T-helper 17 cell (primary cell): Measurements from ENCODE around the gene MPZL1. TPM values are rescaled to one million over a fixed set of nuclear protein-coding genes. Genes with fewer than 3 reads are reported as not detected.

Experiments used
- ATAC-seq: fragments of 150-1000 bp; cut with Tn5 transposase; 2 replicates; pipeline ENCODE4 v1.10.0; 2021; ENCODE audit warnings: mild to moderate bottlenecking, moderate library complexity
- DNase-seq, 3 donors: peaks; one replicate each; pipeline versions ENCODE4 v3.0.0 to v3.0.0-alpha.2; 2020 to 2021
- H3K9me3 ChIP-seq: one replicate; pipeline ENCODE4 v1.7.0; 2013; ENCODE audit warnings: low read length, mild to moderate bottlenecking; ENCODE audit not compliant: control insufficient read depth, poor library complexity, severe bottlenecking
- H3K27ac Mint-ChIP-seq: one replicate; pipeline ENCODE4 v1.8.0; 2022; ENCODE audit warnings: mild to moderate bottlenecking, moderate library complexity, mixed read lengths
- H3K27me3 Mint-ChIP-seq: one replicate; pipeline ENCODE4 v1.8.0; 2022; ENCODE audit warnings: mixed read lengths
- H3K36me3 Mint-ChIP-seq: one replicate; pipeline ENCODE4 v1.8.0; 2022; ENCODE audit warnings: low read depth, mixed read lengths
- H3K4me1 Mint-ChIP-seq: one replicate; pipeline ENCODE4 v1.8.0; 2022; ENCODE audit warnings: mild to moderate bottlenecking, mixed read lengths
- H3K4me3 Mint-ChIP-seq: one replicate; pipeline ENCODE4 v1.8.0; 2022; ENCODE audit warnings: mild to moderate bottlenecking, moderate library complexity, mixed read lengths
- total RNA-seq, 4 donors: library from RNA in 2 of 4; stranded (reverse) in 2 of 4; gene quantifications; one replicate each; pipeline ENCODE4 v1.2.3 and lab custom pipeline; 2022 to 2026

The MPZL1 gene
- total RNA-seq (1 to 10 TPM; 3.0 to 4.2 TPM), total RNA-seq (lab: John Stamatoyannopoulos, UW) (3.7 to 18.2 reads per million in 2 donors)

- ATAC-seq (peak; percentile 98), DNase-seq (peak; percentile 74 to 85 (median 79))
- Mint-ChIP-seq H3K4me3 (peak within 1 kb of the TSS; percentile 97), H3K36me3 (peaks cover 2% of the 10 kb centered on the region), H3K27me3 (no peaks in the 10 kb centered on the region), H3K27ac (peak within 1 kb of the TSS; percentile 89), H3K4me1 (peaks cover 51% of the 10 kb centered on the region)
- no peaks in the 10 kb centered on the region for H3K9me3 ChIP-seq
Measured at GRCh38 chr1:167721617-167722151, at the start of gene MPZL1. Gene MPZL1 (plus strand): TSS chr1:167721982. CDS start chr1:167722152, 170 bp downstream.

- H3K4me1 Mint-ChIP-seq = peaks cover 74% of the 10 kb centered on the region
- H3K4me3 Mint-ChIP-seq = no peak overlapping the region
- DNase-seq (no peak), ATAC-seq (no peak)
- peak overlapping the region; percentile 93 for H3K27ac Mint-ChIP-seq
- H3K27me3 Mint-ChIP-seq = no peaks in the 10 kb centered on the region
- H3K9me3 ChIP-seq = no peaks in the 10 kb centered on the region
- peaks cover 18% of the 10 kb centered on the region for H3K36me3 Mint-ChIP-seq
Measured at GRCh38 chr1:167672831-167673230, 49.0 kb upstream of the MPZL1 start.

- Mint-ChIP-seq H3K4me3 (no peak overlapping the region), H3K36me3 (peaks cover 18% of the 10 kb centered on the region), H3K27me3 (no peaks in the 10 kb centered on the region), H3K27ac (peak overlapping the region; percentile 93), H3K4me1 (peaks cover 72% of the 10 kb centered on the region)
- ATAC-seq (no peak), DNase-seq (no peak)
- no peaks in the 10 kb centered on the region for H3K9me3 ChIP-seq
Measured at GRCh38 chr1:167673265-167673664, 48.5 kb upstream of the MPZL1 start.

- H3K36me3 Mint-ChIP-seq = peaks cover 18% of the 10 kb centered on the region
- peaks cover 64% of the 10 kb centered on the region for H3K4me1 Mint-ChIP-seq
- DNase-seq (no peak), ATAC-seq (no peak)
- peak overlapping the region; percentile 93 for H3K27ac Mint-ChIP-seq
- H3K27me3 Mint-ChIP-seq = no peaks in the 10 kb centered on the region
- no peaks in the 10 kb centered on the region for H3K9me3 ChIP-seq
- H3K4me3 Mint-ChIP-seq = no peak overlapping the region
Measured at GRCh38 chr1:167674156-167674555, 47.6 kb upstream of the MPZL1 start.

- ATAC-seq (no peak), DNase-seq (no peak)
- peaks cover 56% of the 10 kb centered on the region for H3K4me1 Mint-ChIP-seq
- H3K27ac Mint-ChIP-seq = no peak overlapping the region
- no peak overlapping the region for H3K4me3 Mint-ChIP-seq
- H3K36me3 Mint-ChIP-seq = peaks cover 17% of the 10 kb centered on the region
- H3K27me3 Mint-ChIP-seq = no peaks in the 10 kb centered on the region
- no peaks in the 10 kb centered on the region for H3K9me3 ChIP-seq
Measured at GRCh38 chr1:167675440-167675839, 46.3 kb upstream of the MPZL1 start.

GRCh38 chr1:167676205-167676915 lies 45.4 kb upstream of the MPZL1 start:
- Mint-ChIP-seq H3K4me1 (peaks cover 48% of the 10 kb centered on the region), H3K36me3 (peaks cover 10% of the 10 kb centered on the region), H3K27ac (no peak overlapping the region), H3K4me3 (no peak overlapping the region), H3K27me3 (no peaks in the 10 kb centered on the region)
- ATAC-seq (no peak), DNase-seq (no peak)
- no peaks in the 10 kb centered on the region for H3K9me3 ChIP-seq

GRCh38 chr1:167676916-167677848 lies 44.6 kb upstream of the MPZL1 start:
- H3K9me3 ChIP-seq = no peaks in the 10 kb centered on the region
- Mint-ChIP-seq H3K36me3 (peaks cover 5% of the 10 kb centered on the region), H3K4me3 (no peak overlapping the region), H3K4me1 (peaks cover 39% of the 10 kb centered on the region), H3K27ac (no peak overlapping the region), H3K27me3 (no peaks in the 10 kb centered on the region)
- ATAC-seq (no peak), DNase-seq (no peak)

GRCh38 chr1:167678422-167678821 lies 43.4 kb upstream of the MPZL1 start:
- ATAC-seq (no peak), DNase-seq (no peak)
- no peaks in the 10 kb centered on the region for H3K9me3 ChIP-seq
- no peaks in the 10 kb centered on the region for H3K27me3 Mint-ChIP-seq
- H3K36me3 Mint-ChIP-seq = peaks cover 4% of the 10 kb centered on the region
- no peak overlapping the region for H3K4me3 Mint-ChIP-seq
- H3K27ac Mint-ChIP-seq = no peak overlapping the region
- H3K4me1 Mint-ChIP-seq = peaks cover 31% of the 10 kb centered on the region

- Mint-ChIP-seq H3K4me1 (peaks cover 29% of the 10 kb centered on the region), H3K36me3 (peaks cover under 1% of the 10 kb centered on the region), H3K27me3 (no peaks in the 10 kb centered on the region), H3K27ac (no peak overlapping the region), H3K4me3 (no peak overlapping the region)
- no peaks in the 10 kb centered on the region for H3K9me3 ChIP-seq
- DNase-seq (no peak), ATAC-seq (no peak)
Measured at GRCh38 chr1:167678838-167679237, 42.9 kb upstream of the MPZL1 start.

- Mint-ChIP-seq H3K4me1 (peaks cover 25% of the 10 kb centered on the region), H3K36me3 (peaks cover 4% of the 10 kb centered on the region), H3K4me3 (no peak overlapping the region), H3K27me3 (no peaks in the 10 kb centered on the region), H3K27ac (no peak overlapping the region)
- ATAC-seq (no peak), DNase-seq (no peak)
- no peaks in the 10 kb centered on the region for H3K9me3 ChIP-seq
Measured at GRCh38 chr1:167679714-167680113, 42.1 kb upstream of the MPZL1 start.

GRCh38 chr1:167681024-167681423 lies 40.8 kb upstream of the MPZL1 start:
- Mint-ChIP-seq H3K36me3 (peaks cover 4% of the 10 kb centered on the region), H3K4me1 (peaks cover 28% of the 10 kb centered on the region), H3K27ac (no peak overlapping the region), H3K4me3 (no peak overlapping the region), H3K27me3 (no peaks in the 10 kb centered on the region)
- H3K9me3 ChIP-seq = no peaks in the 10 kb centered on the region
- ATAC-seq (no peak), DNase-seq (no peak)

- H3K9me3 ChIP-seq = no peaks in the 10 kb centered on the region
- peaks cover 4% of the 10 kb centered on the region for H3K36me3 Mint-ChIP-seq
- ATAC-seq (no peak), DNase-seq (no peak)
- H3K4me3 Mint-ChIP-seq = no peak overlapping the region
- H3K27ac Mint-ChIP-seq = no peak overlapping the region
- no peaks in the 10 kb centered on the region for H3K27me3 Mint-ChIP-seq
- H3K4me1 Mint-ChIP-seq = peaks cover 26% of the 10 kb centered on the region
Measured at GRCh38 chr1:167681451-167682098, 40.2 kb upstream of the MPZL1 start.

GRCh38 chr1:167683226-167683625 lies 38.6 kb upstream of the MPZL1 start:
- Mint-ChIP-seq H3K27ac (peak overlapping the region; percentile 85), H3K4me1 (peaks cover 21% of the 10 kb centered on the region), H3K4me3 (no peak overlapping the region), H3K27me3 (no peaks in the 10 kb centered on the region), H3K36me3 (peaks cover 4% of the 10 kb centered on the region)
- no peak for DNase-seq
- H3K9me3 ChIP-seq = no peaks in the 10 kb centered on the region
- no peak for ATAC-seq
